GM20431 (cell line): ENCODE results near the gene GRIN3B.
"Not testable (repeated sequence)": the region's sequence is repeated elsewhere in the genome, so short reads cannot be mapped to it uniquely, and the experiment has no call there.

Experiments
- in situ Hi-C: fragments of 300-500 bp; cut with MseI, MboI; formaldehyde crosslinking; loops from one replicate; pipeline ENCODE4 v1.15.0; 2020; ENCODE audit warnings: low sequenced_read_pairs; ENCODE audit not compliant: unreplicated experiment

GRIN3B gene

DNA sequence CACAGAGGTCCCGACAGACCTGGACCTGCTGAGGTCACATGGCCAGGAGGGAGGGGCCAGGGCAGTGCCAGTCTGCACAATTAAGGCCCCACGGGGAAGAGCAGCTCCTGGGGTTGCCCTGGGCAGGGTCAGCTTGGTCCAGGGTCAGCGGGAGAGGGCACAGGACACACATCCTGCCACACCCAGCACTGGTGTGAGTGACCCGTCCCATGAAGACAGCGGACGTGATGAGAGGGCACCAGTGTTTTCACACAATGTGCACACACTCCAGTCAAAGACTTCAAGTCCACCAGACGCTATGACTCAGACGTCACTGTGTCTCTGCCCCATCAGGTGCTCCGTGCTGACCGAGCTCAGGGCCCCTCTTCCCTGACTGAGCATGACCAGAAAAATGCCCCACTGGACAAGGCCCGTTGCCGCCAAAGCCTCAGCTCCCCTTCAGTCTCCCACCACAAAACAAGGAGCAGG, 16.5 kb downstream of the GRIN3B start:
- in situ Hi-C loops, result no loop called here

DNA sequence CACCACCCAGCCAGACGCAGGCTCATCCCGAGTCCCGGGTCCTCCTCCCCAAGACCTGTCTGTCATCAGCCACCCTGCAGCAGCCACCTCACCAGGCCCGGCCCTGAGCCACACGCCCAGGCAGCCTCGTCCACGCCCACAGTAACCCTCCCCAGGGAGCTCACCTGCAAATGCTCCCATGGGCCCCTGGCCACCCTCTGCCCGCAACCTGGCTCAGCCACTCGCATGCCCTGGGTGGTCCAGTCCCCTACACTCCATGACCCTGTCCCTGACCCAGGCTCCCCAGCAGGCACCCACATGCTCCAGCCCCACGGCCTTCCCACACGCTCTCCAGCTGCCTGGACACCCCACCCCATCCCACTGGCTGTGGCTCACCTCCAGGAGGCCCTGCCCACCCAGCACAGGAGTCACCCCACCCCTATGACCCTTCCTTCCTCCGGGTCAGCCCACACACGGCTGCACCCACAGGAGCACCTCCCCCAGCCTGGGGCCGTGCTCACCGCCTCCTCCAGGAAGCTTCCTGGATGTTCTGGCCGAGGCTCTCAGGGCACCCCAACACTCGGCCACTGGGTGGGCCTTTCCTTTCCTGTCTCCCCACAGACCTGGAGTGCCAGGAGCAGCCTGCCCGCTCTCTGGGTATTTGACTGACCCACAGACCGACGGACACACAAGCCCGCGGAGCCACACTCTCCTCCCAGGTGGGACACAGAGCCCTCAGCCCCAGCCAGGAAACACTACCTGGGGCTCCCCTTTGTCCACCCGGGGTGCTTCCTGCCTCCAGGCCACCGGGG, 17.1 kb downstream of the GRIN3B start:
- in situ Hi-C loops, result no loop called here

DNA sequence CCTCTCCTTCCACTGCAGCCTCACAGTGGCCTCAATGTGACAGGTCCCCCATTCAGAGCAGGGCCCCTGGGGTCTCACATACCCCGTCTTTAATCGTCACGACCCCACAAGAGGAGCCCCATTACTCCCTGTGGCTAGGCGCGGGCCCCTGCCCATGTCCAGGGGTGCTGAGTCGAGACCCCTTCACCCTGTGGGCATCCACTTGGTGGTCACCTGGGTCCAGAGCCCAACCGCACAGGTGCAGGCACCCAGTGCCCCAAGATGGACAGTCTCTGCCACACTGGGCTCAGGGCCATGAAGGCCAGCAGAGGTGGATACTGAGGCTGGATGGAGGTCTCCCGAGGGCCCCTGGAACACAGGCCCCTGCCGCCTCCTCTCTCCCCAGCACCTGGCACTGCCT, 17.7 kb downstream of the GRIN3B start:
- in situ Hi-C loops, result no loop called here

DNA sequence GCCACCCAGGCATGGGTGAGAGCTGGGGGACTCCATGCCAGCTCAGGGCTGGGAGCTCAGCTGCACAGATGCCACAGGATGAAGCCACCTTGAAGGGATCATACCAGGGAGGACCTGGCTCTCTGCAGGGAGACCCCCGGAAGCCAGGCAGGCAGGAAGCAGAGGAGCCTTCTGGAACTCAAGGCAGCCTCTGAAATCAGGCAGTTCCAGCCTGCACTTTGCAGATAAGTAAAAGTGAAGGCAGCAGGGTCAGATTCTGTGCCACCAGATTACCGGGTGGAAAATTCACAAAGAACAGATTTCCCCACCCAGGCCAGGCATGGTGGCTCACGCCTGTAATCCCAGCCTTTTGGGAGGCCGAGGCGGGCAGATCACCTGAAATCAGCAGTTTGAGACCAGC, 18.2 kb downstream of the GRIN3B start:
- in situ Hi-C loops, result no loop called here

DNA sequence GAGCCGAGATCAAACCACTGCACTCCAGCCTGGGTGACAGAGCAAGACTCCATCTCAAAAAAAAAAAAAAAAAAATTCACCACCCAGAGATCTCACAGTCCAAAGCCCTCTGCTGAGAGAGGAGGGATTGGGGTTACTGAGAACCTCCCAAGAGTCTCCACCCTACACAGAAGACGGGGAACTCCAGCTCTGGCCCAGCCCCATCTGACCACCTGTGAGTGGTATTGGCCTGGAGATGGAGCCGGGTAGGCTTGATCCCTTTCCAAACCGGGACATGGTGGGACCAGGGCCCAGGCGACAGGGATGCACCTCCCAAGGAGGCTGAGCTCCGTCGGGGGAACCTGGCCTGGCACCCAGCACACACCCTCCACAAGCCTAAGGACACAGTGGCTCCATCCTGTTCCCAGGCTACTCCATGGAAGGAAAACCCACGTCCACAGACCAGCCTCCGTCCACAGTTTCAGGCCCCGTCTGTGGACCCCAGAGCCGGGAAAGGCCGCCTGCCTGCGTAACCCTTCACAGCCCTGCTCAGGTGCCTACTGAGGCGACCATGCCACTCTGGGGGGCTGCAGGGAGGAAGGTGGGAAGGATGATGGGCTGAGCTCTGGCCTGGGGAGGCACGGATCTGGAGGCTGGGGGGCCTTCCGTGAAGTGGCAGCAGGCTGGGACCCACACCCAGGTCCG, 18.9 kb downstream of the GRIN3B start:
- in situ Hi-C loops, result no loop called here

DNA sequence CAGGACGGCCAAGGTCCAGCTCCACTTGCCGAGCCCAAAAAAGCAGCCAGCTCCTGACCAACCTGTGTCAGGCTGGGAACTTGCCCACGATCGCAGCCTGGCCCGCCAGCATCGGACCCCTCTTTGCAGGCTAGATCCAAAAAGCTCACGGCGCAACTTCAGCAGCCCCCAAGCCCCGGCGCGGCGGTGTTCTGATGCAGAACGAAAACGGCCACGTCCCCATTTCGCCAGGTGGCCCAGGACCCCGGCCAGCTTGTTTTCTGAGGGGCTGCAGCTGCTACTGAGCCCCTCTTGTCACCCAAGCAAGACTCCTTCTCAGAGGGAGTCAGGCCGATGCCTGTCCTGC, 19.4 kb downstream of the GRIN3B start:
- in situ Hi-C loops, result no loop called here

DNA sequence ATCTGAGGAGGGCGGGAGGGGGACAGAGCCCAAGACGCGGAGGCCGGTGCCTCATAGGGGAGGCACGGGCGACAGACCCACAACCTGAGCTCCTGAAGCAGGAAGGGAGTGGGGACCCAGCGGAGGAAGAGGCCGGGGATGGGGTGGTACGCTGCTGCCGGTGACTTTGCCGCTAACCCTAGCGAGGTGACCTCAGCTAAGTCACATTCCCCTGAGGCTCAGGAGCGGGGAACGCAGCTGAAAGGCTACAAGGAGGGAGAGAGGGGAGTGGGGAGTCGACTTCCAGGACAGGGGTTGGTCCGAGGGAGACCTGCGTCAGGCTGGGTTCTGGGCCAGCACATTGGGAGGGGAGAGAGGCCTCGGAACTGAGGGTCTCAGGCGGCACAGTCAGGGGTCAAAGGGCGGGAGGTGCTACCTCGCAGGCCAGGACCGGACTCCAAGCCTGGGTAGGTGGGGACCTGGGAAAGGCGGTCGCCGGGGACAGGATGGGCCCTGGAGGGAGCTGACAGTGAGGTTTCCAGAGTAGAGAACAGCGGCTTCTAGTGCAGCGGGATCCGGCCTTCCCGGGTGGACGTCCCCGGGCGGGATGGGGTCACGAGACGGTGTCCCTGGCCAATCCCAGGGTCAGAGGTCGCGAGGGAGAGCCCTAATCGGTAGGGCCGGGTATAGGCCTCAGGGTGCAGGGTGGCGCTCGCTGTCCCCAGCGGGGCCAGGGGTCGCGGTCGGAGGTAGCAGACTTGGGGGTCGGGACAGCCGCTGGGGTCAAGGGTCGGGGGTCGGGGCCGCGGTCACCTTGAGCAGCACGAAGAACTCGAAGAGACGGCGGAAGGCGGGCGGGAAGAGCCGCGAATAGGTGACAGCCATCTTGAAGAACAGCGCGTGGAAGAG, 20.0 kb downstream of the GRIN3B start:
- in situ Hi-C loops, result no loop called here

DNA sequence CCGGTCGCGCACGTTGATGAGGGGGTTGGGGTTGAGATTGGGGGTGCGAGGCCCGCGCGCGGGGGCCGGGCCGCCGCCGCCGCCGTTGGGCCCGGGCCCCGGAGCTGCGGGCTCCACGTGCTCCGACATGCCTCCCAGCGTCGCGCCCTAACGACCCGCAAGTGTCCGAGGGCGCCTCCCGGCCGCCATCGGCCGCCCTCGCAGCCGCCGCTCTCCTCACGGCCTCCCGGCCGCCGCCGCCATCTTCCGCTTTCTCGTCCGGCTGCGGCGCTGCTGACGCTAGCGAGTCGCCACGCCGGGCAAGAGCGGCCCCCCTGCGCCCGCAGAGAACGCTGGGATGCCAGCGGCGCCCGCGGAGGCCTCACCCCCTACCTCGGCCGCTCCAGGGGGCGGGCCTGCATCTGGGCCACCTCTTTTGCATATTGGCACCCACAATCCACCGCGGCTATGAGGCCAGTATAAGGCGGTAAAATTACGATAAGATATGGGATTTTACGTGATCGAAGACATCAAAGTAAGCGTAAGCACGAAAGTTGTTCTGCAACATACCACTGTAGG, 20.7 kb downstream of the GRIN3B start, which contains the start of gene TMEM259:
TMEM259 (minus strand) TSS at position 256 of the 558 bp plus-strand sequence; CDS start at position 129, 127 bp downstream.
- in situ Hi-C loops, result no loop called here

DNA sequence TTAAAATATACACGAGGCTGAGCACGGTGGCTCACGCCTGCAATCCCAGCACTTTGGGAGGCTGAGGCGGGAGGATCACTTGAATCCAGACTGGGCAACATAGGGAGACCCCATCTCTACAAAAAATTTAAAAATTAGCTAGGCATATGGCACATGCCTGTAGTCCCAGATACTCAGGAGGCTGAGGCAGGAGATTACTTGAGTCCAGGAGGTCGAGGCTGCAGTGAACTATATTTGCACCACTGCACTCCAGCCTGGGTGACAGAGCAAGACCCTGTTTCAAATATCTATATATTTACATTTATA, 23.6 kb downstream of the GRIN3B start:
- in situ Hi-C loops, result not testable (repeated sequence)

DNA sequence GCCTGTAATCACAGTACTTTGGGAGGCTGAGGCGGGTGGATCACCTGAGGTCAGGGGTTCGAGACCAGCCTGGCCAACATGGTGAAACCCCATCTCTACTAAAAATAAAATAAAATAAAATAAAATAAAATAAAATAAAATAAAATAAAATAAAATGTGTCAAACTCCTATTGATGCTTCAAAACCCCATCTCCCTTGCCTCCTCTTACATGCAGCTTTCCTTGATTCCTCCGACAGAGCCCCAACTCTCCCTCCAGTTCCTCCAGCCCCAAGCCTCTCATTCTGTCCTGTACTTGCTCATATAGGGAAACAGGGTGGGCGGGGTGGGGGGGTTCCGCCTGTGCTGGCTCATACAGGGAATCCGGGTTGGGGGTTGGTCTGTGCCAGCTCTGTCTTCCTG, 24.9 kb downstream of the GRIN3B start:
- in situ Hi-C loops, result not testable (repeated sequence)

DNA sequence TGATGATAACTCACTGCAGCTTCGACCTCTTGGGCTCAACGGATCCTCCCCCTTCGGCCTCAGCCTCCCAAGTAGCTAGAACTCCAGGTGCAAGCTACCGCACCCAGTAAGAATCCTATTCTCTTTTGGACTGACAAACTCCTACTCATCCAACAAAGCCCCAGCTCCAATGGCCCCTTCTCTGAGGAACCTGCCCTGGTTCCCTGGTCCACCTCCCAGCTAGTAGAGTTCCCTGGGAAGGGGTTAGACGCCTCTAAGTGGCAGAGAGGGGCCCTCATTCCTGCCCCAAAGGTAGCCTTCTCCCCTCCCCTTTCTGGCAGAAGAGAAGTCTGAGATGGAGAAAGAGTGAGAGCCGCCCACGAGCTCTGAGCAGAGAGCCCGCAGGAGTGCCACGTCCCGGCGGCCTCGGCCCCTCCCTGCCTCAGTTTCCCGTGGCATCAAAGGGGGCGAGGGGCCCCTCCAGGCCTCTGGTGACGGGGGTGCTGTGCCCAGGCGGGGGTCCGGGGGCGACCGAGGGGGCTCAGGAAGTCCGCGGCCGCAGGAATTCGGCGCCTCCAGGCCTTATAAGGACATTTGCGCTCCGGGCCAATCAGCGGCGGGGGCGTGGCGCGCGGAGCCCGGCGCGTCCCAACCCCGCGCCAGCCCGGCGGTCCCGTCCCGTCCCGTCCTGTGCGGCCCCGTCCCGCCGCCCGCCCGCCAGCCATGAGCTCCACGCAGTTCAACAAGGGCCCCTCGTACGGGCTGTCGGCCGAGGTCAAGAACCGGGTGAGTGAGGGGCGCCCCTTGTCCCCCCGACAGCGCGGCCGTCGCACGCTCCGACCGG, 26.0 kb downstream of the GRIN3B start, which contains the start of gene CNN2:
CNN2 (plus strand) TSS at position 649 of the 823 bp plus-strand sequence; CDS start at position 703, 54 bp downstream.
- in situ Hi-C loops, result no loop called here

DNA sequence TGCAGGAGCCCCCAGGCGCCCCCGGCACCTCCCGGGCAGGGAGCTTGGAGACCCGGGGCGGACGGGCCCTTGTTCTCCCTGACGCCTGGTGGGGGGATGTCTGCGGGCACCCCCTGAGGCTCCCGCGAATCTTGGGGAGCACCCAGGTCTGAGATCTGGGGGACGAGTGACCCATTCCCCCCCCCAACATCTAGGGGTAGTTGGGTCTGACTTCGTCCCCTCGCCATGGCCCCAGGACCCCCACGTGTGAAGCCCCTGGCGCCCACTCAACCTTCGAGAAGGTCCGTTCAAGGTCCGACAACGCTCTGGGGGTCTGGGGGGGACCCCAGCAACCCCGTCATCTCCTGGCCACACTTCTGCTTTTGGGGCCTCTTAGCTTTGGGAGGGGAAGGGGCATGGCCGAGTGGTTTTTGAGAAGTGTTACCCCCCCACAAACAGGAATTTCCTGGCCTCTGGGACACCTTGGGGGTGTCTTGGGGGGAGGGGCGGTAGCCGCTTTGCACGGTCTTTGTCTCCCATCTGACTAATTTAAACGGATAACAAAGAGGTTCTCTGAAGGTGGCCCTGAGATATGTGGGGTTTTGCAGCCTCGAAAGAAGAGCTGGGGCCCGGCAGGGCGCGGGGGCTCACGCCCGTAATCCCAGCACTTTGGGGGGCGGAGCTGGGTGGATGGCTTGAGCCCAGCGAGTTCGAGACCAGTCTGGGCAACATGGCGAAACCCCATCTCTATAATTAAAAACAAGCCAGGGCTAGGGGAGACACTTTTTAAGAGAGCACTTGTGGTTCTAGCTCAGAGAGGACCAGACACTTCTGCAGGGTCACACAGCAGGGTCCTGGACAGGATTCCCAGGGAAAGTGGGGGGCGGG, 26.8 kb downstream of the GRIN3B start:
- in situ Hi-C loops, result no loop called here

DNA sequence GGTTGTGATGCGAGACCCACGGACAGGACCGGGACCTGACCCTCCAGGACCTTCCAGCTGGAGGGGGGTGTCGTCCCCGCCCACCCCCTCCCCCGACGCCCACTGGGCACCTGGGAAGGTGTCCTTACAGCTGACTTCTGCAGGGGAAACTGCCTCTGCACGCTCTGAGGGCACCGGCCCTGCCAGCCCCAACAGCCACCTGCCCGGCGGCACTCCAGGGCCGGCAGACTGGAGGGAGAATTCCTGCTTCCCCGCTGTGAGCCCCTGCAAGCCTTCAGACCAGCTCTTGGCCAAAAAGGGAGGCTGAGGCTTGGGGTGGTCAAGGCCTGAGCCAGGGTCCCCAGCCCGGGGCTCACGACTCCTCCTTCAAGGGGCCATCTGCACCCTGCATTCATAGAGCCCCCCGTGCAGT, 27.4 kb downstream of the GRIN3B start:
- in situ Hi-C loops, result no loop called here

DNA sequence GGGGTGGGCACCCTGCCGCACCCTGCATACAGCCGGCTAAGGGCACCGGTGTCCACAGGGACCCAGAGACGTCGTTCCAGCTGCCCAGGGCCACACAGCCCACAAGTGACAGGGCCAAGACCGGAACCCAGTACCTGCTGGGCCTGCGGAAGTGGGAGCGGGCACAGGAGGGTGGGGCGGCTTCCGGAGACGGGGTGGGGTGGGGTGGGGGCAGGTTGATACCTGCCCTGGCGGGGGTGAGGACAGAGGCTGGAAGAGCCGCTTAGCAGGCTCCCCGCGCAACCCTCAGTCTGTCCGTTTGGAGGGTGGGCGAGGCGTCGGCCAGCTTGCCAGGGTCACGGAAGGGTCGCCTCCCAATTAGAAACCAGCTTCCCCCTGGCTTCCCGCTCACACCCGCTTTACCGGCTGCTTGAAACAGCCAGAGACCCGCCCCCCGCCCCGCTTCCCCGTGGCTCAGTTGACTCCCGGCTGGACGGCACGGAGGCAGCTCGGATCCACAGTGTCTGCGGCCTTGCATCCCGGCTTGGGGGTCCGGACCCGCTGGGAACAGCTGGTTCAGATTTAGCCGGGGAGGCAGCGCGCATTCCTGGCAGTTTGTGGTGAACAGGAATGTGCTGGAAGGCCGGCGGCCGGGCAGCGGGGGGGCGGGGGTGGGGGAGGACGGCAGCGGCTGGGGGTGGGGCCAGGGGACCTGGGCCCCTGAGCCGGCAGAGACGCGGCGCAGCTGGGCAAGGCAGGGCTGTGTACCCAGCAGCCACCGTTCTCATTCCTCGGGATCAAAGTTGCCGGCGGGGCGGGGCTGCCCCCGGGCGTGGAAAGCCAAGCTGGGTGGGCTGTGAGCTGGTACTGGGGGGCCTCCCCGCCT, 28.1 kb downstream of the GRIN3B start:
- in situ Hi-C loops, result no loop called here

DNA sequence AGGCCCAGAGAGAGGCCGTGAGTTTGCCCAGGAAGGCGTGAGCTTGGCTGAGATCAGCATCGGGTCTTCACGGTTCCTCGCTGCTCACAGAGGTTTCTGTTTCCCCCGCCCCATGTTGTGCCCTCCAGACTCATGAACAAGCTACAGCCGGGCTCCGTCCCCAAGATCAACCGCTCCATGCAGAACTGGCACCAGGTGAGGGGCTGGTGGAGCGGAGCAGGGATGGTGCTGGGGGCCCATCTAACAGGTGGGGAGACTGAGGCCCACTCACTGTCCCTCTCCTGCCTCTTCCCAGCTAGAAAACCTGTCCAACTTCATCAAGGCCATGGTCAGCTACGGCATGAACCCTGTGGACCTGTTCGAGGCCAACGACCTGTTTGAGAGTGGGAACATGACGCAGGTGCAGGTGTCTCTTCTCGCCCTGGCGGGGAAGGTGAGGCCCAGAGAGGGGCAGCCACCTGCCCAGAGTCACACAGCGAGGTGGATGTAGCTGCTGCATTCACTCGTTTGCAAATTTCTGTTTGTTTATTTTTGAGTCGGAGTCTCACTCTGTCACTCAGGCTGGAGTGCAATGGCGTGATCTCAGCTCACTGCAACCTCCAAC, 32.1 kb downstream of the GRIN3B start:
- in situ Hi-C loops, result no loop called here

DNA sequence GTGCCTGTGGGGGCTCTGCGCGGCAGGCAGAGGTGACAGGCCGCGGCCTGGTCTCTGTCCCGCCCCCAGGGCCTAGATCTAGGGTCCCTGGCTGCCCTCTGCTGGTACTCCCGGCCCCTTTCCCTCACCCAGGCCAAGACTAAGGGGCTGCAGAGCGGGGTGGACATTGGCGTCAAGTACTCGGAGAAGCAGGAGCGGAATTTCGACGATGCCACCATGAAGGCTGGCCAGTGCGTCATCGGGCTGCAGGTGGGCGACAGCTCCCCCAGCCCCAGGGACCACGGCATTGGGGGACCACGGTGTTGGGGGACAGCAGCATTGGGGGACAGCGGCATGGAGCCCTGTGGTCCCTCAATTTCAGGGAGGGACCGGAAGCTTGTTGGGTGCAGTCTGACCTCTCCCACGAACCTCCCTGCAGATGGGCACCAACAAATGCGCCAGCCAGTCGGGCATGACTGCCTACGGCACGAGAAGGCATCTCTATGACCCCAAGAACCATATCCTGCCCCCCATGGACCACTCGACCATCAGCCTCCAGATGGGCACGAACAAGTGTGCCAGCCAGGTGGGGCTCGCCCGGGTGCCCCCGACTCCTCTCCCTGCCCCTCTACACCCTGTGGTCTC, 35.9 kb downstream of the GRIN3B start:
- in situ Hi-C loops, result no loop called here

DNA sequence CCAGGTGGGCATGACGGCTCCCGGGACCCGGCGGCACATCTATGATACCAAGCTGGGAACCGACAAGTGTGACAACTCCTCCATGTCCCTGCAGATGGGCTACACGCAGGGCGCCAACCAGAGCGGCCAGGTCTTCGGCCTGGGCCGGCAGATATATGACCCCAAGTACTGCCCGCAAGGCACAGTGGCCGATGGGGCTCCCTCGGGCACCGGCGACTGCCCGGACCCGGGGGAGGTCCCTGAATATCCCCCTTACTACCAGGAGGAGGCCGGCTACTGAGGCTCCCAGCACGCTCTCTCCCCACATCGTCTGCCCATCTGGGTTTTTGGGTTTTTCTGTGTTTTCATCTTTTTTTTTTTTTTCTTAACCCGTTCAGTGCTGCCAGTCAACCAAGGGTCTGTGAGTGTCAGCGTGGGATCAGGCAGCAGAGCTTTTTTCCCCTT, 37.4 kb downstream of the GRIN3B start:
- in situ Hi-C loops, result no loop called here
